TTC549 (cell line): ENCODE results near the gene SCN4B.

Experiments
- FAIRE-seq: peaks from 2 replicates; lab custom pipeline; 2012; peaks lifted over from hg19 to GRCh38; lab: Jason Lieb, UNC

The SCN4B gene

DNA sequence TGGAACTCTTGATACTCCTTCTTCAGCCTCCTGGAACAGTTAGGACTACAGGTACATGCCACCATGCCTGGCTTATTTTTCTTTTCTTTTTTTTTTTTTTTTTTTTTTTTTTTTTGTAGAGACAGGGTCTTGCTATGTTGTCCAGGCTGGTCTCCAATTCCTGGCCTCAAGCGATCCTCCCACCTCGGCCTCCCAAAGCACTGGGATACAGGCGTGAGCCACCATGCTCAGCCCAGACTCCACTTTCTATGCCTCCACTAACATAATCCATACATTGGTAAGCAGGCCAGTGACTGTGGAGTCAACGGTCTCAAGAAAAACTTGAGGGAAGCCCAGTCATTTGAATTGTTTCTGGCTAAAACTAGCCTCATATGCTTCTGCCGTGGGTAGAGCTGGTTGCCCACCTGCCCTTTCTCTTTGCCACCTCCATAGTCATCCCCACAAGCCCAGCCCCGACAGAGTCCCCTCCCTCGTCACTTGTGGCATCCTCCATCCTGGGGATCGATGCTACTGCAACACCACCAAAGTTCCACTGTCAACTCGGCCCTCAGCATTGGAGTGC is 21.5 kb upstream of the SCN4B start:
- FAIRE-seq, result no peak

DNA sequence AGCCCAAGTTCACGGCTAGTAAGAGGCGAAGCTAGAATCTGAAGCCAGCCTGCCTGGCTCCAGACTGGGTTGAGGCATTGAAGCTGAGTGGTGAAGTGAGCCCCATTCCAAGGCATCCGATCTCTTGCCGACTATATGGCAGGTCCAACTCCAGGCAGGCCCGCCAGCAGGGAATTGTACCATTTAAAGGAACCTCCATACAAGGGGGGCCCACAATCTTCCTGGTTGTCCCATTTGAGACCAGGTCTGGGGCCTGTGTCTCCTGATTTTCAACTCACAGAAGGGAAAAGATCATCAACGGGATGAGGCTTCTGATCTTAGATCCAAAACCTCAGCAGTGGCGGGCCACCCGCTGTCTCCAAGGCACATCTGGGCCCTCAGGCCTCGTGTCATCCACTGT is 19.7 kb upstream of the SCN4B start:
- FAIRE-seq, result no peak

DNA sequence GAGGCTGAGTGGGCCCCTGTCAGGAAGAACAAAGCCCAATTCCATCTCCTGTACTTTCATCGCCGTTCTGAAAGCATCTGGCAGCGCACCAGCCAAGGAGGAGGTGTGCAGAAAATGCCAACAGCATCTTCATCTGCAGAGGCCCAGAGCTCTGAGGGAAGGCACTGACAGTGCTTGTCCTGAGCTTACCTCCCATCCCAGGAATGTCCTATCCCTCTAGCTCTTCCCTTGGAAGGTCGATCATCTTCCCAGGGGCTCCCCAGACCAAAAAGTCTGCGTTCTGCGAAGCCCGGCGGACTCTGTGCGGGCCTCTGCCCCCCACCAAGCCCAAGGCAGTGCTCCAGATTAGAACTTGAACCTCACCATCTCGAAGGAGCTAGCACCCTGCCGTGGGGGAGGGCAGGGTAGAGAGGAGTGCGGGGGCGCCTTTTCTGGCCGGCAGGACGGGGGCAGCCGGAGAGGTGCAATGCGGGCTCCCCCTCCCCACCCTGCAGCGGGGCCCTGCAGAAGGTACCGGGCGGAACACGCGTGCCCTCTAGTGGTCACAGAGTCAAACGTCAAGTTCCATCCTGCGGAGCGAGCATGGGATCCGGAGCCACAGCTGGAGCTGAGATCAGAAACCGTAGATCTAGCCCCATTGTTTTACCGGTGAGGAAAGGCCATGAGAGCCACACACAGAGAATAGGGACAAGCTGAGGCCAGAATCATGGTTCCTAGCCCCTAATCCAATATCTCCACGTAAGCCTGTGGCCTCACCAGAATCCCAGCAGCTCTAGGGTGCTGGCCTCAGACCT is 18.8 kb upstream of the SCN4B start:
- FAIRE-seq, result no peak

DNA sequence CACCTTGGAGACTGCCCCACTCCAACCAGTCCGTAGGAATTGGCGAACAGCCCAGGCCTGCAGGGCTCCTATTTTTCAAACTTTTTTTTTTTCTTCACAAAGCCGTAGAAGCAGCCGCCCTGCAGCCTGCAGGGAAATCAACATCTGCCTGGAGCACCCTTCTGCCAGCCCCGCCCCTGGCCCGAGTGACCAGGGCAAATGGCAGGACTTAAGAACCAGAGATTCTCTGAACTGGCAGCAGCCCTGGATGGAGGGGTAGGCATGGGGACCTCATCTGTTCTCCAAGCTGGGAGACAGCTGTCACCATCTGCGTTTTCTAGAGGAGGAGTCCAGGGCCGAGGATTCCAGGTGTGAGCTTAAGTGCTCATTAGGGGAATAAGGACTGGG is 18.3 kb upstream of the SCN4B start:
- FAIRE-seq, result no peak

DNA sequence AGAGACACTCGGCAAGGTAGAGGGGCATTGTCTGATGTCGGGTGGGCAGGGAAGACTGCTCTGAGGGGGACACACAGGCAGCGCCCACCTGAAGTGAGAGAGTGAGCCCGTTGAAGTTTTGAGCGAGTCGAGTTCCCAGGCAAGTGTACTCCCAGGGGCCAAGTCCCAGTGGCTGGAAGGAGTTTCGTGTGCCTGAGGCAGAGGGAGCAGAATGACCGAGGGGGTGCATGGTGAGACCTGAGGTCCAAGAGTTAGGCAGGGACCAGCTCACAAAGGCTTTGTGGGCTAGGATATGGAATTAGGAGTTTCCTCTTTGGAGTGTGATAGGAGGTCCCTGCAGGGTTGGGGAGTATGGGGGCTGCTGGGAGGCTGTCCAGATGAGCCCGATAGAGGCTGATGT is 17.6 kb upstream of the SCN4B start:
- no peak for FAIRE-seq

DNA sequence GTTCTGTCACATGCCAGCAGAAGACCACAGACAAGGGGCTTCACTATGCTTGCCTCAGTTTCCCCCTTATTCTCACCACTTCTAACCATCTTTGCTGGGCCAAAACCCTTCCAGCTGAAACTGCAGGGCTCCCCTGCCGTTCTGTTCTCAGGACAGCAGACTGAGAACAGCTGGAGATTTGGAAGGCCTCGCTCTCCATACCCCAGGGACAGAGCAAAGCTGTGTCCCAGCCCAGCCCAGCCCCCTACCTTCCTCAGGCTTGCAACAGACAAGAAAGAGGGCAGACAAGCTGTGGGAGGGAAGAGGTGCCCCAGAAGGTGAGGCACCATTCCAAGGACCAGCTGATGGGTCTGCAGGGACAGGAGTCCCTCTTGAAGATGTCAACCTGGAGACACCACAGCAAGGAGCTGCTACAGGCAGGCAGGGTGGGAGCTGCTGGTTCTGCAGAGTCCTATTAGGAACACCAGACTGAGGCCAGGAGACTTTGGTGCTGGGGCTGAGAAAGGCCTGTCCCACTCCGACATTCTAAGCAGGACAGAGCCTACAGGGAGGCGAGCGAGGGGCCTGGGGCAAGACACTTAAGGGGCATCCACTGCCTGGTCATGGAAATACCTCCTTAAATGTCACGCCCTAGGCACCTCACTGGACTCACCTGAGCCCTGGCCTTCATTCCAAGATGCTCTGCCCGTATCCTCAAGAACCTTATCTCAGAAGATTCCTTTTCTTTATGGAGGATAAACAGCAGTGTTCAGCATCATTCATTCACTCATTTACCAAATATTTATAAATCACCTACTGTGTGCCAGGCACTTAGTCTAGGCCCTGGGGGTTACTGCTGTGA is 16.9 kb upstream of the SCN4B start:
- no peak for FAIRE-seq

DNA sequence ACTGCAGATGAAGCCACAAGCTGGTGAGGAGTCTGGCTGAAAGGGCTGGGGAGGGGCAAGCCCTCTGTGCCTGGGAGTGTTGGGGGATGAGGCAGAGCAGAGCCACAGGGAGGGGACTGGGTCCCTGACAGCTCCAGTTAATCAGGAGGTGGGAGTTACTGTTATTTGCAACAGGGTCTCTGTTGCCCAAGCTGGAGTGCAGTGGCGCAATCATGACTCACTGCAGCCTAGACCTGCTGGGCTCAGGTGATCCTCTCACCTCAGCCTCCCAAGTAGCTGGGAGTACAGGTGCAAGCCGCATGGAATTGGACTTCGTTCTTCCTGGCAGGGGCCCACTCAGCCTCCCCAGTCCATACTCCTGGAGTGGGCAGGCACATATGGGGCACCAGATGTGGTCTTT is 16.1 kb upstream of the SCN4B start:
- no peak for FAIRE-seq

DNA sequence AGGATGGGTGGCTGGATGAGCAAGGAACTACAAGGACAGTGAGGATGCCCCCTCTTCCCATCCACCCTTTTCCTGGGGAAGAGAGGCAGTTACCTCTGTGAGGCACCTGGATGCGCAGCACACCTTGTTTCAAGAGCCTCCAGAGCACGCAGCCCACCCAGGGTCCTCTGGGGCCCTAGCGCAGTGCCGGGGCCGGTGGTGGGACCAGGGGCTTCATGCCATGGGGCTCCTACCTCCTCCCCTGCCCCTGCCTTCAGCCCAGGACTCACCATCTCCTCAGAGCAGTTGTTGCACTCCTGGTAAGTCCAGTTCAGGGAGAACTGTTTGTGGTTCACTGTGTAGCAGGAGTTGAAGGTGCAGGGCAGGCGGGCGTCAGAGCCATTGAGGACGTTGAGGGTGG is 15.7 kb upstream of the SCN4B start:
- no peak for FAIRE-seq

DNA sequence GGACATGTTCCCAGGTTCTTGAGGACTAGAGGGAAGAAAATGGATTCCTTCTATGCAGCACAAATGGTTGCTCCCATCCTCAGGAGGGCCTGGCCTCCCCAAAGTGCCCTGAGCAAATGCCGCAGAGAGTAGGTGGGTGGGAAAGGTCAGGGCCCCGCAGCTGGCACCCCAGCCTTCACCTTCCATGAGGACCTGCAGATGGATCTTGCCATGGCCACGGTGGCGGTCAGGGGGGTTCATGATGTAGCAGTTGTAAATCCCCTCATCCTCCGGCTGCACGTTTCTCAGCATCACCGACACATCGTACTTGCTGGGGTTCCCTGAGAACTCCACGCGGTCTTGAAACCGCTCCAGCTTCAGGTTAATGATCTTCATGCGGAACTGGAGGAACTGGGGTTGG is 15.3 kb upstream of the SCN4B start:
- no peak for FAIRE-seq

DNA sequence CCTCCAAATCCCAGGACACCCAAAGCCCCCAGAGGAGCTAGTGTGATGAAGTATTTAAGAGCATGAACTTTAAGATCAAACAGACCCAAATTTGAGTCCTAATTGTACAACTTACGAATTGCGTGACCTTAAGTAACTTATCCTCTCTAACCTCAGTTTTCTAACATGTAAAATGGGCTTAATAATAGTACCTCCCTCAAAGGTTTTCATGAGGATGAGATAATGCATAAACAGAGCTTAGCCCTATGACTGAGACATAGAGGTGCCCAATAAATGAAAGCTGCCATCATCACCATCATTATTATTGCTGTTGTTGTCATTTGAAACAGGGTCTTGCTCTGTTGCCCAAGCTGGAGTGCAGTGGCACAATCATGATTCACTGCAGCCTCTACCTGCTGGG is 14.6 kb upstream of the SCN4B start:
- no peak for FAIRE-seq

DNA sequence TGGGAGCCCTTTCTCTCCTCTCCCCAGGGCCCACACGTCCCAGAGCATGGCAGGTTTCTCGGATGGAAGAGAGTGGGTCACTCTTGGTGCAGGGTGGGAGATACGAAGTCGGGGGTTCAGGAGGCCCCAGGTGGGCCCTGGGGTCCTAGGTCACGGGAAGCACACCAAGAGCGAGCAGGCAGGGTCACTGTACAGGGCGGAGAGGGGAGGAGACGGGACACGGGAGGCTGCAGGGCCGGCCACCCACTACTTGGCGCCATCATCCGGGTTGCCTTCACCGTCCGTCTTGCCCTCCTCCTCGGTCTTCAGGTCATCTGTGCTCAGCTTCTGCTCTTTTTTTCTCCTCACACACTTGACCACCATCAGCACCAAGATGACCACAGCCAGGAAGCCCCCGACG is 14.0 kb upstream of the SCN4B start:
- no peak for FAIRE-seq

DNA sequence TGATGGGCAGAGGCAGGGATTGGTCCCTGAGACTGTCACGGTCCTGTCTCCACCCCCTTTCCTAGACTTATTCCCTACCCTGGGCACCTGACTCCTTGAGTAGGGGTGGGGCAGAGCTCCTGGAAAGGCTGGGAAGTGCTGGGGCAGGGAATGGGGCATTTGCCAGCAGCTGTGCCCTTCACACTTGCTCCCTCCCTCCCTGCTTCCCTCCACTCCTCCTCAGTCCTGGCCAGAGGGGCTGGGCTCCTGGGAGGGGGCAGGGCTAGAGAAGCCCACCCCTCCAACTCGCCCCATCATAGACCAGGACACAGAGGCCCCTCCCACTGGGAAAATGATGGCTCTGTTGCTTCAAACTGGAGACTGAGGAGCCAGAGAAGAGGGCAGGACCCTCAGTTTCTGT is 12.3 kb upstream of the SCN4B start:
- FAIRE-seq, result no peak

DNA sequence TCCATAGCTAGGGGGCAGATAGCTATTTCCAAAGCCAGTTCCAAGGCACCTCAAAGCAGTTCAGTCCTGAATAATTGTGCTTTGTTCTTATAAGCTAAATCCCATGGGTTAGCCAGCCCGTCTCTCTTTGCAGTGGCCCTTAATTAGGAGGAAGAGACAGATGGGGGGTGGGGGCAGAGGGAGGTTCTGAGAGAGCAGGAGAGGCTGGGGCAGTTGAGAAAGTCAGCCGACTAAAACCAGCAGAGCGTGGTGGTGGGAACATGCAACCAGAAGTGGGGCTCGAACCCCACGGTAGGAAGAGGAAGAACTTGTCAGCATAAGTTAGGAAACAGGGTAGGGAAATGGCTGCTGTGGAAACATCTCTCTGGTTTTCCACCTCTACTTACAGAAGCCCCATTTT is 10.9 kb upstream of the SCN4B start:
- no peak for FAIRE-seq

DNA sequence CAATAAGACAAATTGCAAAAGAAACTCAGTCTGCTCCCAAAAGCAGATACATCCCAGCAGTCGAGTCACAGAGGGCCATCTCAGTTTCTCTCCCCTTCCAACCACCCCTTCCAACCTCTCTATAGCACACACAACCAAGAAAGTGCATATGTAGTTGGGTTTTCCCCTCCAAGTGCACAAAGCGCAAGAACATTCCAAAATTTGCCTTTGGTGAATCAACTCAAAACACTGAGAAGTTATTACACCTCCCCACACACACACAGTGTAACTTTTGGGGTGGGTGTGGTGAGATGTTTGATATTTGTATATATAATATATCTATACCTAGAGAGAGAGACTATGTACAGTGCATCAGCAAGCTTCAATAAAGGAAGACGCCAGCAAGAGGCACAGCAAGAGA is 10.2 kb upstream of the SCN4B start:
- FAIRE-seq, result no peak

DNA sequence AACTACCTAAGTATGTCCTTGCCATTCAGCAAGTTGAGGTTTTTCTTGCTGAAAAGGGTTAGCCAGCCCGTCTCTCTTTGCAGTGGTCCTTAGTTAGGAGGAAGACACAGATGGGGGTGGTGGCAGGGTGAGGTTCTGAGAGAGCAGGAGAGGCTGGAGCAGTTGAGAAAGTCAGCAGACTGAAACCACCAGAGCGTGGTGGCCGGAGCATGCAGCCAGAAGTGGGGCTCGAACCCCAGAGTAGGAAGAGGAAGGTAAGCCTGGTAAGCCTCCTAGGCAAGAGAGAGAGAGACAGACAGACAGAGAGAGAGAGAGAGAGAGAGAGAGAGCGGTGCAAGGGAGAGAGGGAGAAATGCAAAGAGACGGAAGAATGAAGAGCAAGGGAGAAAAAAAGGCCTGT is 9.2 kb upstream of the SCN4B start:
- no peak for FAIRE-seq

DNA sequence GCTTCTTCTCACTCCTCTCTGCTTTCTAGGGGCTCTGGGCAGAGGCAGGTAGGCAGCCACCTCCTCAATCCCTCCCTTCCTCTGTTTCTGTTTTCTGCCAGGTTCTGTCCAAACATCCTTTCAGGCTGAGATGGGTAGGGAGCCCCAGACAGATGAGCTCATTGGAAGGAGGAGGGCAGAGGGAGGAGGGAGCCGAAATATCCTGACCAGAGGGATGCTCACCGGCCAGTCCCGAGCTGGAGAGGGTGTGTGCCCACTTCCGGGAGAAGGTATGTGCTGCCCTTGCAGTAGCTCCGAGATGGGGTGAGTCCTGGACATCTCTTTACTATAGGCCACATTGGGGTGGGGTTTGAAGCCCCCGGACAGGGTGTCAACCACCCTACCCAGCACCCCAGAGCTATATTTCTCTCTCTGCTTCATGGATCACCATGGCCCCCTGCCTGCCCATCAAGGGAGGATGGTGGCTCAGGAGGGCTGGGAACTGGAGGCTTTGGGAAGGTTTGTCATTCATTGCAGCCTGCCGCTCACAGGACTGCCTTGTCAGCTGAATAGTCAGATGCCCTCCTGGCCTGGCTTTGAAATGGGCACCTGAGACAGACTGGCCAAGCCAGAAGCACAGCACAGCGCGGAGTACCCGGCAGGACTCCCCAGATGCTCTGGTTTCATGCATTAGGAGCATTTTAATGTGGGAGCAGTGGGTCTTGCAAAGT is 4.7 kb upstream of the SCN4B start:
- FAIRE-seq, result no peak

DNA sequence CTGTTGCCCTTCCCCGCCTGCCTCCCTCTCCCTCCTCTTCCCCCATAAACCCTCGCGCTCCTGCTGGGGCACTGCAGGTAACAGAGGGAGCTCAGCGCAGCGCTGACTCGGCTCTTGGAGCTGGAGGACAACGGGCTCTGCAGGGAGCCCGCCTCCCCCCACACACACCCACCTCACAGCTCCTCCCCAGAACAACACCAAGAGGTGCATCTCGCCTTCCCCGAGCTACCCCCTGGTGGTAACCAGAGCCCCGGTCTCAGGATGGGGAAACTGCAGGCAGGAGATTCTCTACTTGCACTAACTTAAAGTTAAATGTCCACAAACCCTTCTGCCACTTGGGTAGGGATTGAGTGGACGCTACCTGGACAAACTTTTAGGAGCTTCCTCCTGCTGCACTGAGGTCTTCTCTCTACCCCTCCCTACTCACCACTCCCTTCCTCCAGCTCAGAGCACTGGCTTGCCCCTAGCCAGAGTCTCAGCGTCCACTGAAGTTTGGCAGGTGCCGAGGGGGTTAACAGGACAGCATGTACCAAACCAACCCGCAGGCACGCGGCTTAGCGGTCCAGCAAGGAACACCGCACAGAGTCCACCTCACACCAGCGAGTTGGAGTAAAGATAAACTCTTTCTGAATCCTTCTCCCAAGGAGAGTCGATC is 4.0 kb upstream of the SCN4B start:
- FAIRE-seq, result no peak

DNA sequence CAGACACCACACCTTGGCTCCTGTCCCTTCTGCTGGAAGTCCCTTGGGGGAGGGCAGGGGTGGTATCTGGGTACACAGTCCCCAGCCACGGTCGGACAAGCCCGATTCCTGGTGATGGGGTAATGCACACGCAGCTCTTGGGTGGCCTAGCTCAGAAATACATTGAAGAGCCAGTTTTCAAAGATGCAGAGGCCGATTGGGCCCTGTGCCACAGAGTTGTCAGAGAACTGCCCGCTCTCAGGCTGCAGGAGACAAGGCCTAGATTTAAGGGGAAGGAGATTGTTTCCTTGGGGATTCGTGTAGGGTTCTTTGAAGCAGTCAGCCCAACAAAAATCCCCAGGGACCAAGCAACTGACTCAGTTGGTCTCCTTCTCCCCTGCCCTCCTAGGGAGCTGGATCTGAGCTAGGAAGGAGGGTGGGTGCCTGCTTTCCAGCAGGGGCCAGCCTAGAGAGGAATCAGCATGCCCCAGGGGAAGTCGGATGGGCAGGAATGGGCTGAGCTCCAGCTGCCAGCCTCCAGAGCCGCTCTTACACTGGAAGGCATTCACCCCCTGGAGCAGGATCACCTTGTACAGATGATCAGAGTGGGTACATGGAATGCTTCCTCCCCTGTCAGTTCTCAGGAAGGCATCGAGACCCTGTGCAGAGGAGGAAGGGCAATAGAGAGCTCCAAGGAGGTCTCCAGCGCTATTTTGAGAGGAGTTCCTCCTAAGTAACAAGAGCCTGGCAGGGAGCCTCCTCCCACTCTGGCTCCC is 3.3 kb upstream of the SCN4B start:
- no peak for FAIRE-seq

DNA sequence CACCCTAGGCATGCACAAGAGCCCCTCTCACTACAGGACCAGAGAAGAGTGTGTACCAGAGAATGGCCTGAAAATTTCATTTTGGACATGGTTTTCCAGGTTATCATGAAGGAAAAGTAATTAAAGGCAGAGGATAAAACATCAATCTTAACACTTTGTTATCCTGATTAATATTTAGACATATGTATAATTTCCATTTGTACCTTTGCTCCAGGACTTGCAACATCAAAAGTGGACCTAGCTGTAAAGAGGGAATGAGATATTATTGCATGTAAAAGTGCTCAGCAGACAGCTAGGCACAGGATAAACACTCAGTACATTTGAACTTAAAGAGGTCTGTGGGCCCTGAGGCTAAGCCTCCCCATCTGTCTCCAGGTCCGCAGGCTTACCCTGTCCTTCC is 2.0 kb upstream of the SCN4B start:
- FAIRE-seq, result no peak

DNA sequence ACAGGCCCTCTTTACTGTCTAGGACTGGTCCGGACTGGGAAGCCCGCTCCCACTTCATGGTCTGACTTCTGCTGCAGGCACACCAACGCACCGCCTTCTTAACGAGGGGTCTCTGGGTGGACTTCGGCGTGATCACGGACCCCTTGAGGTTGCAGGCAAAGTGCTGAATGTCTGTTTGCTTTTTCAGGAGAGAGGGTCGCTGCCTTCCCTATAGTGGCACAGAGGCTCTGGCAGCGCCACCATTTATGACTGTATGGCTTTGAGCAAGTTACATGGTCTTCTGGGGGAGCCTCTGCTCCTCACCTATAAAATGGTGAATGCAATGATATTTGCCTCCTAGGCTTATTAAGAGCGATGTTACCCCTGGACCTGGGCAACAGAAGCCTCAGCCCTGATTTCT is 1.4 kb upstream of the SCN4B start:
- FAIRE-seq, result no peak

DNA sequence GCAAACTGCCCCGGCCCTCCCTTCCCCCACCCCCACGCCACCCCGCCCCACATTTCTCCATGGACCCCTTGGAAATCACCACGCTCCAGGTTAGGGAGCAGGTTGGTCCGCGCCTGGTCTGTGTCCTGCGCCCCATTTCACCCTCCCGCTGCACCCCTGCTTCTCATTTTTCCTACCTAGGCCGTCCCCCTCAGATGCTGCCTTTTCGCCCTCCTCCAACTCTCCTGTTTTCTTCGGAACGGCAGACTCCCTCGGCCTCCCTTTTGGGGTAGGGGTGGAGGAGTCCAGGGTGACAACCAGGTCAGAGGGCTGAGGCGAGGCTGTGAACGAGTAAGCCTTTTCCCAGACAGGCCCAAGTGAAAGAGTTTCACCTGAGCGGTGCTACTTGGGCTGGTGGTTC is 893 bp upstream of the SCN4B start:
- no peak for FAIRE-seq
